ENCODE results near the gene GNS.

The GNS gene

DNA sequence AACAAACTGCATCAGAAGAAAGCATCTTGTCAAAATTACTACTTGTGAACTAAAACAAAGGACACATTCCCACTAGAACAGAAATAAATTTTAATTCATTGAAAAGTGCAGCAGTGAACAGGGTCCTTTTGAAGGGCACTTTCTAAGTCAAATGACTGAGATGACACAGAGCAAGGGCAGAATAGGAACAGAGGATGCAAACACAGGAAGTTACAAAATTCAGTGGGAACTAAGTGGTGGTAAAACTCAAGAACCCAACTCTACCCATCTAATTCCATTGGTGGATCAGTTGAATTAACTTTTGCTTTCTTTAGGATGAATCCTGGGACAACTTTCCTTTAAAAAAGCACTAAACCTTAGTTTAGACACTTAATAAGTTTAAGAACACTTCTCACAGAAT lies 45.8 kb downstream of the GNS start:
- H3K27ac Mint-ChIP-seq: no peak overlapping the region
- no peaks in the 10 kb centered on the region for H3K4me1 Mint-ChIP-seq
- H3K36me3 Mint-ChIP-seq: peaks cover 38 to 68% of the 10 kb centered on the region in 2 donors
- H3K27me3 Mint-ChIP-seq: no peaks in the 10 kb centered on the region
- no peak for DNase-seq
- H3K9me3 Mint-ChIP-seq: no peaks in the 10 kb centered on the region
- H3K4me3 Mint-ChIP-seq: no peak overlapping the region
- no peak for ATAC-seq (replicated peaks)

DNA sequence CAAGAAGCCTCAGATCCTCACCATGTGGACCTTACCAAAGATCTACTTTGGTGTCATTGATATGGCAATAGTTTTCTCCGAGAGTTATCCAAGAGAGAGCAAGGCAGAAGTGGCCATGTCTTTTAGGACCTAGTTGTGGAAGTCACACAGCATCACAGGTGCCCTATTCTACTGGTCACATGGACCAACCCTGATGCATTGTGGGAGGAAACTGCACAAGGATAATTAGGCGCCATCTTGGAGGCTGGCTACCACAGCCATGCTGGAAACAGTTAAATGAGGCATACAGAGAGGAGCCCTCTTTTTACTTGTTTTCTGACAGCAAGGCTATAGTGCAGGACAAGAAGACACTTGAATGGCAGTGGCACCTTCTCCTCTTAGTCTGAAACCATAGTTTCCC lies 49.8 kb downstream of the GNS start:
- no peak for DNase-seq
- H3K4me3 Mint-ChIP-seq: no peak overlapping the region
- no peaks in the 10 kb centered on the region for H3K4me1 Mint-ChIP-seq

GRCh38 chr12:64707926-64708325 lies 51.3 kb downstream of the GNS start:
- H3K27ac Mint-ChIP-seq: peak overlapping the region; percentile 22
- DNase-seq (no peak), ATAC-seq (replicated peaks) (no peak)
- no peaks in the 10 kb centered on the region for H3K9me3 Mint-ChIP-seq
- no peak overlapping the region for H3K4me3 Mint-ChIP-seq
- peaks cover 14 to 39% of the 10 kb centered on the region in 2 donors for H3K36me3 Mint-ChIP-seq
- no peaks in the 10 kb centered on the region for H3K27me3 Mint-ChIP-seq
- no peaks in the 10 kb centered on the region for H3K4me1 Mint-ChIP-seq

More for the DNA sequence above, 49.8 kb downstream of the GNS start:
- no peak for ATAC-seq (replicated peaks)
- no peaks in the 10 kb centered on the region for H3K27me3 Mint-ChIP-seq
- H3K27ac Mint-ChIP-seq: no peak overlapping the region
- peaks cover 24 to 51% of the 10 kb centered on the region in 2 donors for H3K36me3 Mint-ChIP-seq
- no peaks in the 10 kb centered on the region for H3K9me3 Mint-ChIP-seq

DNA sequence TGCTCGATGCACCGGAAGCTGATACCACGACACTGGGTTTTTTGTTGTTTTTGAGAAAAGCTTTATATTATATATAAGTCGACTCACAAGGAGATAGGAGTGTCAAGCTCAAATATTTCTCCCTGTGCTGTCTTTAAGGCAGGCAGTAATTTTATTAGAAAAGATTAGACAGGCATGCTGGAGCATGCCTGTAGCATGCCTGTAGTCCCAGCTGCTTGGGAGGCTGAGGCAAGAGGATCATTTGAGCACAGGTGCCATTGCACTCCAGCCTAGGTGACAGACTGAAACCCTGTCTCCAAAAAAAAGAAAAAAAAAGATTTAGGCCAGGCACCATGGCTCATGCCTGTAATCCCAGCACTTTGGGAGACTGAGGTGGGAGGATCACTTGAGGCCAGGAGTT lies 51.8 kb downstream of the GNS start:
- Mint-ChIP-seq H3K4me3 (no peak overlapping the region), H3K9me3 (no peaks in the 10 kb centered on the region)

DNA sequence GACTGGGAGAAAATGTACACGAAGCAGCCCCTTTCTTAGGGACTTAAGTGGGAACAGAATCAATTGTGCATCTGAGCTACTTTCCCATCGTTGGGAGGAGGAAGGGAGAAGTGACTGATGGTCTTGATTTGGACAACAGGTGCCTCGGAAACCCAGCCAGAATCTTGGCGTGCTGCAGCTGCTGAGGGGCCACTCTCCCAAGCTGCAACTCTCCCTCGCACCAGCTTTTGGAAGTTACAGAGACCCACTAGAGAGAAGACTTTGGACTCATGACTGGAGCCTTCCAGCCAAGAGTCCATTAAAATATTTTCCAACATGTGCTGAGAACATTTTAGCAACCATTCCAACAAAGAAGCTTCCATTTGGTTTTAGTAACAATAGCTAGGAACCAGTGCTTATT lies 52.3 kb downstream of the GNS start:
- Mint-ChIP-seq H3K4me3 (no peak overlapping the region), H3K27me3 (no peaks in the 10 kb centered on the region), H3K9me3 (no peaks in the 10 kb centered on the region), H3K4me1 (no peaks in the 10 kb centered on the region), H3K27ac (no peak overlapping the region), H3K36me3 (peaks cover 14 to 43% of the 10 kb centered on the region in 2 donors)
- DNase-seq (no peak), ATAC-seq (replicated peaks) (no peak)

More for the DNA sequence above, 51.8 kb downstream of the GNS start:
- ATAC-seq (replicated peaks) (no peak), DNase-seq (no peak)
- Mint-ChIP-seq H3K4me1 (no peaks in the 10 kb centered on the region), H3K27me3 (no peaks in the 10 kb centered on the region), H3K27ac (no peak overlapping the region), H3K36me3 (peaks cover 14 to 38% of the 10 kb centered on the region in 2 donors)

DNA sequence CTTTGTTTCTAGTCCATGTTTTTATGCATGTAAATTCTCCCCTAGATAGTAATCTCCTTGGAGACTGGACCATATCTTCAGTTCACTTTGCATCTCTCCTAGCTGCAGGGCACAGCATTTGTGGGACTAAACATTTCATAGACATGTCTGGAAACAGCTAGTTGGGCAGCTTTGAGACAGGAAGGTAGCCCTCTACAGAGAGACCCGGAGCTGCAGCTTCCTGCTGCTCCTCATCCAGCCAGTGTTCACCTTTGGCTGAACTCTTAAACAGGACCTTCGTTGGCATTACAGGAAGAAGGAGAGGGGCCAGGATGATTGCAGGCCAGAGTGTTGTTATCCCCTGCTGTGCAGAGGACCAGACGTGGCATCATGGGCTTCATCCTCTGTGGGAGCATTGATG lies 52.9 kb downstream of the GNS start:
- Mint-ChIP-seq H3K27ac (peak overlapping the region; percentile 5), H3K4me3 (no peak overlapping the region), H3K4me1 (peaks cover 0 to 2% of the 10 kb centered on the region in 2 donors), H3K27me3 (no peaks in the 10 kb centered on the region), H3K9me3 (no peaks in the 10 kb centered on the region), H3K36me3 (peaks cover 14 to 40% of the 10 kb centered on the region in 2 donors)
- DNase-seq: no peak
- no peak for ATAC-seq (replicated peaks)

- no peaks in the 10 kb centered on the region for H3K9me3 Mint-ChIP-seq
- DNase-seq (no peak), ATAC-seq (replicated peaks) (no peak)
- H3K4me1 Mint-ChIP-seq: peaks cover 12 to 23% of the 10 kb centered on the region in 2 donors
- H3K4me3 Mint-ChIP-seq: no peak overlapping the region
- no peaks in the 10 kb centered on the region for H3K27me3 Mint-ChIP-seq
- H3K36me3 Mint-ChIP-seq: peaks cover 21 to 36% of the 10 kb centered on the region in 2 donors
- H3K27ac Mint-ChIP-seq: peak overlapping the region; percentile 72
Measured at GRCh38 chr12:64701283-64701682, 57.9 kb downstream of the GNS start.

DNA sequence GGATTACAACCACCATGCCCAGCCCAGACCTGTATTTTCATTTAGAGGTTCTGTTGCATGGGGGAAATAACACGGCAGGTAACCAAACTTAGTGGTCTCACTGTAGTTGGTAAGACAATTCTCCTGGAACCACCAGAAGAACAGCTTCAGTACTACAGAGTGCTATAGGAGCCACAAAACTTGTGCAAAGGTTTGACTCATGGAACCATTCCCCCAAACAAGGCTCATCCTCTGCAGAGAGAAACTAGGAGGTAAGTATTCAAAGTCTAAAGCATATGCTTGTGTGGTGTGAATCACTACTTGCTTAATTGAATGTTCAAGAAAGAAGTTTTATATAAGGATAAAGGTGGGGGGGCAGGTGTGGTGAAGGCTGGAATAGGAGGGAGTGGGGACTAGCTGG lies 58.7 kb downstream of the GNS start:
- Mint-ChIP-seq H3K27ac (peak overlapping the region; percentile 59), H3K36me3 (peaks cover 21 to 33% of the 10 kb centered on the region in 2 donors), H3K4me1 (peaks cover 15 to 31% of the 10 kb centered on the region in 2 donors), H3K27me3 (no peaks in the 10 kb centered on the region), H3K4me3 (no peak overlapping the region), H3K9me3 (no peaks in the 10 kb centered on the region)
- ATAC-seq (replicated peaks) (no peak), DNase-seq (no peak)

DNA sequence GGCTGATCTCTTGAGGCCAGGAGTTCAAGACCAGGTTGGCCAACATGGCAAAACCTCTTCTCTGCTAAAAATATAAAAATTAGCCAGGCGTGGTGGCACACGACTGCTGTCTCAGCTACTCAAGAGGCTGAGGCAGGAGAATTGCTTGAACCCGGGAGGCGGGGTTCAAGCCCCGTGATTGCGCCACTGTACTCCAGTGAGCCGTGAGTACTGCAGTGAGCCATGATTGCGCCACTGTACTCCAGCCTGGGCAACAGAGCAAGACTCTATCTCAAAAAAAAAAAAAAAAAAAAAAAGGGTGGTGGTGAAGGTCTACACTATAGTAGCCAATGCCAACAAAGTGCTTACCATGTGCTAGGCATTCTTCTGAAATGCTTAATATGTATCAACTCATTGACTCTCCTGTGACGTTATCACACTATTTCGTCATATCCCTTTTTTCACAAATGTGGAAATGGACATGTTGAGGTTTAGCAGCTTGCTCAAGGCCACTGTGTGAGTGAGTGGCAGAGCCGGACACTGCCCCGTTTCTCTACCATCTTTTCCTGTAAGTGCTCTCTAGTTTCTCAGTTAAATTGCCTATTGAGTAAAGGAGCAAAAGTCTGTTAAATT lies 59.6 kb downstream of the GNS start:
- Mint-ChIP-seq H3K36me3 (peaks cover 28 to 37% of the 10 kb centered on the region in 2 donors), H3K9me3 (no peaks in the 10 kb centered on the region), H3K27ac (peak overlapping the region; percentile 67), H3K4me1 (peaks cover 19 to 37% of the 10 kb centered on the region in 2 donors), H3K27me3 (no peaks in the 10 kb centered on the region), H3K4me3 (no peak overlapping the region)
- no peak for DNase-seq
- ATAC-seq (replicated peaks): no peak

- Mint-ChIP-seq H3K4me1 (peaks cover 28 to 44% of the 10 kb centered on the region in 2 donors), H3K4me3 (no peak overlapping the region), H3K27me3 (no peaks in the 10 kb centered on the region), H3K27ac (peak overlapping the region; percentile 51), H3K9me3 (no peaks in the 10 kb centered on the region), H3K36me3 (peaks cover 45 to 51% of the 10 kb centered on the region in 2 donors)
- ATAC-seq (replicated peaks) (peak in 1 of 2 donors; percentile 30), DNase-seq (no peak)
Measured at GRCh38 chr12:64696080-64696741, 63.0 kb downstream of the GNS start.

DNA sequence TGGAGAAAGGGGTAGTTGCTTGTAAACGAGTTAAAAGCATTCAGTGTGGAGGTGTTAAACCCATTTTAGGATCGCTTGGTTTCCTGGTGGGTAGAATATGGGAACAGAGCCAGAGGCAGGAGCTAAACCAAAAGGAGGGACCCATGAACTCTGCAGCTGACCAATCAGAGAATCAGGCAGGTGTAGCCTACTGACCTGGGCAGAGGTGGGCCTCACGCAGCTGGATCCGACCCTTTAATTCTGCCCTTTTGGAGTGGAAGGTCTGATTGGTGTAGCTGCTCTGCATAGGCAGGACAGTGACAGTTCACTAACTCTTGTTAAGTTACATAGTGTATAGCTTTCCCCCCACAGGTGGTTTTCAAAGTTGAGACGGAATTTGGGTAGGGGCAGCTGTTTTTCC lies 63.7 kb downstream of the GNS start:
- Mint-ChIP-seq H3K4me1 (peaks cover 22 to 38% of the 10 kb centered on the region in 2 donors), H3K27ac (peak overlapping the region; percentile 22), H3K36me3 (peaks cover 41 to 45% of the 10 kb centered on the region in 2 donors), H3K4me3 (no peak overlapping the region), H3K9me3 (no peaks in the 10 kb centered on the region), H3K27me3 (no peaks in the 10 kb centered on the region)
- DNase-seq: no peak
- no peak for ATAC-seq (replicated peaks)

DNA sequence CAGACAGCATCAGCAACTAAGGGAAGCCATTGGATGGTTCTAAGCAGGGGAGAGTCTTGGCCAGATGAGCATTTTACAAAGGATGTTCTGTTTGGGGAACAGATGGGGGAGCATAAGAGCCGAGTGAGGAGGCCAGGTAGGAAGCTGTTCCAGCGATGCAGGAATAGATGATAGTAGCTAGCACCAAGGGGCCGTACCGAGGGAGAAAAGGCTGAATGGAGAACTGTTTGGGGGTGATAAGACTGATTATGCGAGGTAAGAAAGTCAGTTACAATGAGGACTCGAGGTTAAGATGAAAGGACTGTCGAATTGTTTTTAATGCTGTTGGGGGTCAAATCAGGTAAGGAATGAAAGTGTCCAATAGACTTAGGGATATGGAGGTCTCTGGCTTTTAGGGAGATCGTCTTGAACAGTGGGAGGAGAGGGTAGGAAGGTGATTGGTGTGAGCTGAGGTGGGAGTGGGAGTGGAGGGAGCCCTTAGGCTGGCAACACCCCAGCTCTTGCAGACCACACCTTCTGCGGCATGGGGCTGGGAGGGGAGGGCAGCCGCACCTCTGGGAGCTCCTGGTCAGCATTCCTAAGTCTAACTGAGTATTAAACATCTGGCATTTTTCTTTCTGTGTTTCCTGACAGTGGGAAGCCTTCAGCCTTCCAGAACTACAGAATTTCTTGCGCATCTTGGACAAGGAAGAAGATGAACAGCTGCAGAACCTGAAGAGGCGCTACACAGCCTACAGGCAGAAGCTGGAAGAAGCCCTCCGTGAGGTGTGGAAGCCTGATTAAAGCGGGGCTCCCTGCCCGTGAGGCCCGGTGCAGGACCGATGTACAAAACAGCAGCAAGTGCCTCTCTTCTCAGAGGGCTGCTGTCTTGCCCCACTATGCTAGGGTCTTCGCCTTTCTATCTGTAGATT lies 64.8 kb downstream of the GNS start:
- DNase-seq: no peak
- Mint-ChIP-seq H3K36me3 (peaks cover 38 to 39% of the 10 kb centered on the region in 2 donors), H3K4me3 (no peak overlapping the region)

GRCh38 chr12:64691795-64692583 lies 67.2 kb downstream of the GNS start:
- Mint-ChIP-seq H3K9me3 (no peaks in the 10 kb centered on the region), H3K36me3 (peaks cover 45 to 46% of the 10 kb centered on the region in 2 donors), H3K4me3 (no peak overlapping the region), H3K4me1 (peaks cover 20 to 42% of the 10 kb centered on the region in 2 donors), H3K27me3 (no peaks in the 10 kb centered on the region), H3K27ac (no peak overlapping the region)
- DNase-seq (no peak), ATAC-seq (replicated peaks) (no peak)

More for the DNA sequence above, 64.8 kb downstream of the GNS start:
- H3K27ac Mint-ChIP-seq: peak overlapping the region; percentile 60
- ATAC-seq (replicated peaks): no peak
- H3K27me3 Mint-ChIP-seq: no peaks in the 10 kb centered on the region
- H3K4me1 Mint-ChIP-seq: peaks cover 20 to 31% of the 10 kb centered on the region in 2 donors
- H3K9me3 Mint-ChIP-seq: no peaks in the 10 kb centered on the region

All from stimulated activated naive B cell treated with anti-CD40 and anti-IgM and Interleukin-4, amounts not matched to agents 10 μg/mL and 1 μg/mL and 100 μg/mL, for 72 hours (primary cell).